Mesenchymal stem cell (in vitro differentiated cells and primary cell): Measurements from ENCODE around the gene LRP1B.

ENCODE experiments used
- DNase-seq: peaks from one replicate; pipeline ENCODE4 v3.0.0-alpha.2; 2013
- H2AFZ ChIP-seq: one replicate; pipeline ENCODE4 v1.6.1; 2013; ENCODE audit warnings: low read depth, mild to moderate bottlenecking, control low read depth, inconsistent platforms, low read length, moderate library complexity
- H2AK5ac ChIP-seq: 2 replicates; pipeline ENCODE4 v1.6.1; 2013; ENCODE audit warnings: low read length, moderate library complexity, mild to moderate bottlenecking, inconsistent platforms; ENCODE audit not compliant: severe bottlenecking
- H2BK120ac ChIP-seq: one replicate; pipeline ENCODE4 v1.6.1; 2013; ENCODE audit warnings: low read depth, mild to moderate bottlenecking, inconsistent platforms, low read length, moderate library complexity
- H2BK12ac ChIP-seq, 2 experiments: one replicate each; pipeline ENCODE4 v1.6.1; 2013; ENCODE audit warnings: inconsistent platforms in 2 of 2, low read length in 2 of 2, mild to moderate bottlenecking in 2 of 2, moderate library complexity in 2 of 2, control low read depth in 1 of 2
- H2BK15ac ChIP-seq: one replicate; pipeline ENCODE4 v1.6.1; 2013; ENCODE audit warnings: mild to moderate bottlenecking, low read depth, inconsistent platforms; ENCODE audit not compliant: poor library complexity, severe bottlenecking
- H2BK5ac ChIP-seq: 2 replicates; pipeline ENCODE4 v1.6.1; 2013; ENCODE audit warnings: low read depth, mild to moderate bottlenecking, low read length, control low read depth, inconsistent platforms; ENCODE audit not compliant: poor library complexity, severe bottlenecking
- H3K14ac ChIP-seq, 2 experiments: one replicate each; pipeline ENCODE4 v1.6.1; 2013; ENCODE audit warnings: inconsistent platforms in 2 of 2, low read length in 2 of 2, control low read depth in 1 of 2, mild to moderate bottlenecking in 1 of 2, moderate library complexity in 1 of 2
- H3K18ac ChIP-seq, 2 experiments: one replicate each; pipeline ENCODE4 v1.6.1; 2013; ENCODE audit warnings: inconsistent platforms in 2 of 2, low read length in 2 of 2, control low read depth in 1 of 2, low read depth in 1 of 2, mild to moderate bottlenecking in 1 of 2
- H3K23ac ChIP-seq, 2 experiments: one replicate each; pipeline ENCODE4 v1.6.1; 2013; ENCODE audit warnings: inconsistent platforms in 2 of 2, low read length in 2 of 2, mild to moderate bottlenecking in 2 of 2, moderate library complexity in 2 of 2, control low read depth in 1 of 2
- H3K27ac ChIP-seq: 2 replicates; pipeline ENCODE4 v1.5.1; 2013; ENCODE audit warnings: mild to moderate bottlenecking, moderate library complexity, low read length, control low read depth, inconsistent platforms; ENCODE audit not compliant: poor library complexity, severe bottlenecking
- H3K27me3 ChIP-seq, 2 experiments: 2 replicates each; pipeline versions ENCODE4 v1.6.1 to v1.7.0; 2013; ENCODE audit warnings: low read length in 2 of 2, mild to moderate bottlenecking in 2 of 2, moderate library complexity in 2 of 2, control low read depth in 1 of 2, inconsistent platforms in 1 of 2; ENCODE audit not compliant: control insufficient read depth in 1 of 2, insufficient read depth in 1 of 2
- H3K36me3 ChIP-seq, 2 experiments: 2 replicates each; pipeline versions ENCODE4 v1.6.1 to v1.7.0; 2013; ENCODE audit warnings: low read length in 2 of 2, control low read depth in 1 of 2, inconsistent platforms in 1 of 2, low read depth in 1 of 2, mild to moderate bottlenecking in 1 of 2; ENCODE audit not compliant: insufficient read depth in 2 of 2, control insufficient read depth in 1 of 2
- H3K4ac ChIP-seq, 2 experiments: one replicate each; pipeline ENCODE4 v1.6.1; 2013; ENCODE audit warnings: inconsistent platforms in 2 of 2, low read length in 2 of 2, mild to moderate bottlenecking in 2 of 2, moderate library complexity in 2 of 2, control low read depth in 1 of 2, low read depth in 1 of 2
- H3K4me1 ChIP-seq: 2 replicates; pipeline ENCODE4 v1.6.1; 2013; ENCODE audit warnings: low read depth, low read length, control low read depth; ENCODE audit not compliant: control insufficient read depth, insufficient read depth
- H3K4me2 ChIP-seq: 2 replicates; pipeline ENCODE4 v1.6.1; 2013; ENCODE audit warnings: low read length, mild to moderate bottlenecking, inconsistent platforms; ENCODE audit not compliant: poor library complexity, severe bottlenecking
- H3K4me3 ChIP-seq, 2 experiments: 2 replicates each; pipeline versions ENCODE4 v1.5.1 to v1.7.0; 2013; ENCODE audit warnings: low read length in 2 of 2, mild to moderate bottlenecking in 2 of 2, control low read depth in 1 of 2, low read depth in 1 of 2; ENCODE audit not compliant: insufficient read depth in 1 of 2
- H3K79me1 ChIP-seq: replicated peaks from 2 replicates; pipeline ENCODE4 v1.6.1; 2013; ENCODE audit warnings: mild to moderate bottlenecking, control low read depth, low read length, inconsistent platforms; ENCODE audit not compliant: poor library complexity, severe bottlenecking
- H3K9ac ChIP-seq: 2 replicates; pipeline ENCODE4 v1.7.0; 2013; ENCODE audit warnings: mild to moderate bottlenecking, low read length, moderate library complexity
- H3K9me3 ChIP-seq: 2 replicates; pipeline ENCODE4 v1.7.0; 2013; ENCODE audit warnings: mild to moderate bottlenecking, low read length; ENCODE audit not compliant: control insufficient read depth
- H4K8ac ChIP-seq: one replicate; pipeline ENCODE4 v1.6.1; 2013; ENCODE audit warnings: inconsistent platforms, mild to moderate bottlenecking, low read length, moderate library complexity
- H4K91ac ChIP-seq: one replicate; pipeline ENCODE4 v1.6.1; 2013; ENCODE audit warnings: mild to moderate bottlenecking, low read length, inconsistent platforms
- WGBS: methylation state at CpG from one replicate; pipeline ENCODE4 v1.1.7; 2013; ENCODE audit warnings: mixed read lengths; 5-methylcytosine and 5-hydroxymethylcytosine counted together

The LRP1B gene

DNA sequence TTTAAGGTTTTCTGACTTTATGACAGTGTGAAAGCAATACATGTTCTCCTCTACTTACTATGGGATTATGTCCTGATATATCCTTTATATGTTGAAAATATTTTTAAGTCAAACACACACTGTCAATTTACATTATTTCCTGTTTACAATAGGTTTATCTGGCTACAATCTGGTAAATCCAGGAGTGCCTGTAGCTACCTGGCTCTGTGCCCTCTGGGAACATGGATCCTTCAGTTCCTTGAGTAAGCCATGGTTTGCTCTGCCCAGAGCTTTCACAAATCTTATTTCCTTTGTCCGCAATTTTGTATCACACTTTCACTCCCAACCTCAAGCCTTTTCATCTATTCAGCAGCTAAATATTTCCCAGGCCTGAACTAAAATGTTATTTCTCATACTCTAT lies 1768.5 kb downstream of the LRP1B start:
- no peak for DNase-seq
- Histone ChIP-seq H2BK5ac (no peak overlapping the region), H4K8ac (no peak overlapping the region), H3K18ac (no peak overlapping the region), H3K4me3 (no peak overlapping the region), H3K36me3 (no peaks in the 10 kb centered on the region), H3K9ac (no peak overlapping the region), H3K4me1 (no peaks in the 10 kb centered on the region), H3K9me3 (no peaks in the 10 kb centered on the region), H3K23ac (no peak overlapping the region), H2AK5ac (no peak overlapping the region), H3K79me1 (no peaks in the 10 kb centered on the region), H4K91ac (no peak overlapping the region), H3K4me2 (no peak overlapping the region), H3K27me3 (no peaks in the 10 kb centered on the region), H2BK12ac (no peak overlapping the region), H2AFZ (no peak overlapping the region), H3K4ac (no peak overlapping the region), H3K14ac (no peak overlapping the region), H3K27ac (no peak overlapping the region), H2BK120ac (no peak overlapping the region), H2BK15ac (no peak overlapping the region)
- WGBS, result 100% methylated on average over 1 of the region's 1 CpG

DNA sequence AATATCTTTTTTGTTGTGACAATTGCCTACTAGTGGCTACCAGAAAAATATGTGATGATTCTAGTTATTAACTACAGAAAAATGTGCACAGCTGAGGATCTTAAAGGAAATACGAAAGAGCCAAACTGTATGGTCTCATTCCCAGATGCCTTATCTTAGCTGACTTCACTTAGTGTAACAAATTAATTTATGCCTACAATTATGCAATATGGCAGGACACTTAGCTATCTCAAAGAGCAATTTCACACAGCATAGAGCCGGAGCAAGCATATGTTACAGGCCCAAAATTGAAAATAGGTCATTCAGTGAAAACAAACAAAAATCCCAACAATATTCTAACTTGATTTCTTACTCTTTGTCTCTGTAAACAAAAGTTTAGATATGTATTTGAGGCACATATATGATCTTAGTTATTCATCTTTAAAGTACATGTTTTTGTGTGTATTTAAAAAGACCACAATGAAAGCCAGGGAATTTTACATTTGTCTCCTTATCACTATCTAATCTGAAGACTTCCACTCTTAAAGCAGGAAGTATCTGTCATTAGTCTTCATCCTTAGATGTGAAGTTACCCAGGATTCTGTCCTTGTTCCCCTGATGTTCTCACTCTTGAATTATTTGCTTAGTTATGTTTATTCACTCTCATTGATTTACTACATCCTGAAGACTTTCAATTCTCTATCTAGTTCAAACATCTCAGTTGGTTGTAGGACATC lies 1771.6 kb downstream of the LRP1B start:
- Histone ChIP-seq H3K27me3 (no peaks in the 10 kb centered on the region), H2BK120ac (no peak overlapping the region), H2BK12ac (no peak overlapping the region), H2BK15ac (no peak overlapping the region), H3K27ac (no peak overlapping the region), H3K4me2 (no peak overlapping the region), H3K79me1 (no peaks in the 10 kb centered on the region), H3K4me1 (no peaks in the 10 kb centered on the region), H3K4ac (no peak overlapping the region), H2BK5ac (no peak overlapping the region), H3K23ac (no peak overlapping the region), H3K9me3 (no peaks in the 10 kb centered on the region), H4K8ac (no peak overlapping the region), H3K14ac (no peak overlapping the region), H3K18ac (no peak overlapping the region), H4K91ac (no peak overlapping the region), H3K4me3 (no peak overlapping the region), H3K9ac (no peak overlapping the region), H3K36me3 (no peaks in the 10 kb centered on the region), H2AK5ac (no peak overlapping the region), H2AFZ (no peak overlapping the region)
- 21% methylated on average over 2 of the region's 2 CpGs for WGBS
- peak; percentile 75 for DNase-seq

DNA sequence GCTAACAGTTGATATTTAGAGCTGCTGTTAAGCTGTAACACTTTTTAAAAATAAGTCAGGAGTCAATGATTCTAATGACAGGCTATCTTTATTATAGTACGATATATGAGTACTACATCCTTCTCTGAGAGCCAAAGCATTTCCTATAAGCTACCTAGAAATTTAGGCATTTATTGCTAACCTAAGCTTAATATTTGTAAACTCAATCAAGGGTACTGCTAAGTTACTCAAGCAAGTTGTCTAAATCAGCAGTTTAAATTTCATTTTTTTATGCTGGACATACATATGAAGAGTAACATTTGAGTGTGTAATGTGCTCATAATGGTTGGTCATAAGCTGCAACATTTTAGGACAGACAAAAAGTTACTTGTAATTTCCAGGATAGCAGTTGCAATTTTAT lies 1774.1 kb downstream of the LRP1B start:
- Histone ChIP-seq H3K4me2 (no peak overlapping the region), H2AFZ (no peak overlapping the region), H2BK120ac (no peak overlapping the region), H4K91ac (no peak overlapping the region), H3K27me3 (no peaks in the 10 kb centered on the region), H3K23ac (no peak overlapping the region), H3K4me1 (no peaks in the 10 kb centered on the region), H3K9me3 (no peaks in the 10 kb centered on the region), H2BK15ac (no peak overlapping the region), H3K18ac (no peak overlapping the region), H3K4me3 (no peak overlapping the region), H3K27ac (no peak overlapping the region), H3K79me1 (no peaks in the 10 kb centered on the region), H3K36me3 (no peaks in the 10 kb centered on the region), H4K8ac (no peak overlapping the region), H3K14ac (no peak overlapping the region), H2AK5ac (no peak overlapping the region), H3K4ac (no peak overlapping the region), H2BK12ac (no peak overlapping the region), H3K9ac (no peak overlapping the region), H2BK5ac (no peak overlapping the region)
- WGBS, result no CpG with 5 or more reads among the region's 1 CpG
- no peak for DNase-seq

DNA sequence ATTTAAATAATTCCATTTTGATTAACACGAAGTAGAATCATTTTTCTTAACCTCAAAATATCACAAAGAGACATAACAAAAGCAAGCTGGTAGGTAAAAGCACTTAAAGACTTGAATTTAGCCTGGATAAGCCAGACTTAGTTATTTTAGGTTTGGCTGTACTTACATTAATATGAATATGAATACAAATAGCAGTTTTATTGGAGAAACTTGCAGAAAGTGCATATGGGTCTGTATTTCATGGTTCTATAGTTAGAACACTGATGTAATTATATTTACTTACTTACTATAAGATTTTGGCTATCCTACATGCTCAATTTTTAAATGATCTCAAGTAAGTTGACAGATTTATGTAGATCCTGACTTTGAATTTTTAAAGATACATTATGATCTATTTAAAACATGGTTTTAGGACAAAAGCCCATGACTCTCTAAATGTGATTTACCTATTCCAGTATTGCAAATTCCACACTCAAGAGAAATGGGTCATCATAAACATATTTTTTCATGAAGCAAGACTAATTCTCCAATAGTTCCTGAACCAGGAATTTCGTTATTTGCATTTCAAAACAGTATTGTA lies 1775.2 kb downstream of the LRP1B start:
- H2BK12ac ChIP-seq, result no peak overlapping the region
- WGBS, result 73% methylated on average over 1 of the region's 2 CpGs
- no peak for DNase-seq
- no peak overlapping the region for H3K23ac ChIP-seq
- H2BK5ac ChIP-seq, result no peak overlapping the region
- no peaks in the 10 kb centered on the region for H3K79me1 ChIP-seq
- H4K91ac ChIP-seq, result no peak overlapping the region
- H3K4me2 ChIP-seq, result no peak overlapping the region
- no peak overlapping the region for H2AK5ac ChIP-seq
- H3K14ac ChIP-seq, result no peak overlapping the region
- no peak overlapping the region for H3K9ac ChIP-seq
- no peak overlapping the region for H3K18ac ChIP-seq
- no peaks in the 10 kb centered on the region for H3K36me3 ChIP-seq
- H2AFZ ChIP-seq, result no peak overlapping the region
- H3K9me3 ChIP-seq, result no peaks in the 10 kb centered on the region
- H3K4me3 ChIP-seq, result no peak overlapping the region
- H3K4me1 ChIP-seq, result no peaks in the 10 kb centered on the region
- H2BK15ac ChIP-seq, result no peak overlapping the region
- H3K27me3 ChIP-seq, result no peaks in the 10 kb centered on the region
- no peak overlapping the region for H2BK120ac ChIP-seq
- H4K8ac ChIP-seq, result no peak overlapping the region
- no peak overlapping the region for H3K27ac ChIP-seq
- no peak overlapping the region for H3K4ac ChIP-seq
